ENCODE data around the gene JAZF1.

The JAZF1 gene

DNA sequence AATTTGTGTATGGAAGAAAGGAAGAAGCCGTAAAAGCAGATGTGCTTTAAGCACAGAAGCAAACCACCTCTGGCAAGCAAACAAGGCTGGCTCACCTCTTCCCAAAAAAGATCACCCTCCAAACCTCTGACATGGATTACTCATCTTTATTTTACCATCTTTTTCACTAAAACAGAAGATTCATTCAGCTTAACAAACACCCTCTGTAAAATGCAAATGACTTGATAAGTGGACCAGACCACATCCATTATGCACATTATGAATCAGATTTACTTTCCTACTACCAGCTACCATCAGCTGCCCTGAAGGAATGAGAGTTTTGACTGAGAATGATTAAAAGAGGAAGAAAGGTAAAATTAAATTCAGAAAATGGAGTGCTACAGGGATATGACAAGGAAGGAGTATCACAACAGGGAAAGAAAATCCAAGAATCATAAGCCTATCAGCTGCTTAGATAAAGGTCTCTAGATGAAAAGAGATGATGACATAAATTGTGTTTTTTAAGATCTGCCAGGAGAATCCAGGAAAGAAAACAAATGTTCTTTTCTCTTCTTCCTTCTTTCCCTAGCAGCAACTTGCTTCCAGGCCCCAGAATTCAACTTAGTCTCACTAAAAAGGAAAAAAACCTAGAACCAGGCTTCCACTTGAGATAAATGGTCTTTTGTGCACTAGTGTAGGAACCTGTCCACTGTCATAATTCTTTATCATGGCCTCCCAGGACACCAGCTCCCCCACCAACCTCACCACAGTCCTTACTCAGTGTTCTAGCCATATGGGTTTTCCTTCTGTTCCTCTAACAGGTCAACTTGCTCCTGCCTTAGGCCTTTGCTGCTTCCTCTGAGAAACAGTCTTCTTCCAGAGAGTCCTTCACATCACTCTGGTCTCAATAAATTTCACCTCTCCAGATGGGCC lies 47.4 kb downstream of the JAZF1 start:
- DNase-seq = no peak

DNA sequence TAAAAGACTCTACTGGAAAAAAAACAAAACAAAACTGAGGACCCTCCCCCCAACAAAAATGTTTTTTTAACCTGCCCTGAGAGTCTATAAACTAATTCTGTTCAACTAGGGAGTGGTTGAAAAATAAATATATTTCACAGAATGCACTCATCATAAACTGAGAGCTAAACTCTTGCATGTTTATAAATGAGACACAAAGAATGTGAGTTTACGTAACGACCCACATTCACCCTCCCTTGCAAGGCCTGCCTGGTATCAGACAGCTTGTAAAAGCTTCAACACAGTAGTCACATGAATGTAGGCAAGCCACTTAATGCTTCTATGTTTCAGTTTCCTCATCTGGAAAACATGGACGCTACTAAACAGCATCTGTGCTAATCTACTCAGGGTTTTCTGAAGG lies 50.3 kb downstream of the JAZF1 start:
- DNase-seq = no peak

DNA sequence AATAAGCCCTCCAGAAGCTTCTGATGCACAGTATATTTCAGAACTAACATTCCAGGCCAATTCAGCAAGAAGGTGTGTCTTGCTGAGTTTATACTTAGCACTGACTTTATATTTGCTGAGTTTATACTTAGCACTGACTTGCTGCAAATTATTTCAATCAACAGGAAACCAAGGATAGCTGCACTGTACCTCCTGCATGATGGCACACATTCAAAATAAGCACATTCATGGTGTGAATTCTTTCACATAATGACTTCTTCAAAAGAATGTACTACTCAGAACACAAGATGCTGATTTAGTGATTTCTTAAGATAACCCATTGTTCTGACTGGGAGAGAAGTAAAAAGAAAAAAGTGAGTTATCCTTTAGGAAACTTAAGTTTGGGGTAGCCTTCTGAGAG lies 52.0 kb downstream of the JAZF1 start:
- DNase-seq = no peak

DNA sequence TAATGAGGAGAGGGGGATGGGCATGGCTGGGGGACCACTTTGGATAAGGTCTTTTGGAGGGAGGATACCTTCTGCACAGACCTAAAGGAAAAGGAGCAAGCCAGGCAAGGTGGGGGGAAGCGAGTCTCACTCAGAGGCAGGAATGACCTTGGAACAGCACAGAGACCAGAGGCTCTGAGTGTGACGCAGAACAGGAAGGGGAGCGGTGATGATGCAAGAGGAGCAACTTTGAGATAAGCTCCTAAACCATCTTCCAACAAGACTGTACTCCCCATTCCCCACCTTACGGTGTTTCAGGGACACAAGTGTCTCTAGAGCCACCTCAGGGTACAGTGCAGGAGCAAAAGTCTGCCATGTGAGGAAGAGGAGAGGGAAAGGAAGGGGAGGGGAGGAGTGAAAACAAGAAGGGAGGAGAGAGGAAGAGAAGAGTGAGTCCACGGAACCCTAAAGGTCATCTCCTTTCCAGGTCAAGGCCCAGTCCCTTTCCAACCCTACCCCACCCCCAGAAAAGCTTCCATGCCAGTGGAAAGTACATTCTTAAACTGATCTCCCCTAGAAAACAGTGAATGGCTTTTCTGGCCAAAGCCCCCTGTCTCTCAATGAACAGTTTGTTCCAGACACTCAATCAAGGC lies 54.1 kb downstream of the JAZF1 start:
- DNase-seq = no peak

DNA sequence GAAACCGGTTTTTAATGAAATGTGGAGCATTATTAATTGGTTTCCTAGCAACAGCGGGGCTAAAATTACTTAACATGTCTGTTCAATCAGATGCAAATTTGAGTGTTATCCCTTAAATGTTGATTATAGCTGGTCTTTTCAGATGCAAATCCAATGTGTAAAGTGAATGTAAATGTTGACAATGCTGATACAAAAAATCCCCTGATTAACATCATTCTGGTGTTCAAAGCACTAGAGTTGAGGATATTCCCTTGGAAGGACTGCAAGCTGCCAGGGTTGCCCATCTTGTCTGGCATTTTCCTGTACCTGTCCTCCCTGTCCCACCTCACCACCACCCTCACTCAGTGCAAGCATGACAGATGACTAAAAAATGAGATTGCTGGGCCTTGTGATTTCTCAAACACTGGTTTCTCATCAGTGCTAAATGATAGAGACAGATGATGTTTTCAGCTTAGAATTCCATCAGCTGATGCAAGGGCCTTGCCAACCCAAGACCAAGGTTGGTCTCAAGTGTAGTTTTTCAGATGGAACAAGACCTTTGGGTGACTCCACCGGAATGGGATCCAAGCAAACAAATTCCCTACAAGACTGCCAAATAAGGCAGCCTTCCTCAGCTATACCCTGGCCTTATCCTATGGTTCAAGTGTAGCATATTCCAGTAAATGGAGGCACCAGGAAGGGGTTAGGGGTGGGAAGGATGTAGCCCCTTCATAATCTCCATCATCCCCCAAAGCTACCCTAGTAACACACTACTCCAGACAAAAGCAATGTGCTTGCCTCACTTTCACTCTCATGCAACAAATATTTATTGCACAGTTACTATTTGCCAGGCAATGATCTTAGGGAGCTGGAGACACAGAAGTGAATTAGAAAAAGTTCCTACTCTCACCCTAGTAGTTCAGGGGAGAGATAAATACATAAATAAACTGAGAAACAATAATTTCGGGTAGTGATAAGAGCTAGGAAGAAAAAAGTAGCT lies 54.9 kb downstream of the JAZF1 start:
- DNase-seq = no peak

DNA sequence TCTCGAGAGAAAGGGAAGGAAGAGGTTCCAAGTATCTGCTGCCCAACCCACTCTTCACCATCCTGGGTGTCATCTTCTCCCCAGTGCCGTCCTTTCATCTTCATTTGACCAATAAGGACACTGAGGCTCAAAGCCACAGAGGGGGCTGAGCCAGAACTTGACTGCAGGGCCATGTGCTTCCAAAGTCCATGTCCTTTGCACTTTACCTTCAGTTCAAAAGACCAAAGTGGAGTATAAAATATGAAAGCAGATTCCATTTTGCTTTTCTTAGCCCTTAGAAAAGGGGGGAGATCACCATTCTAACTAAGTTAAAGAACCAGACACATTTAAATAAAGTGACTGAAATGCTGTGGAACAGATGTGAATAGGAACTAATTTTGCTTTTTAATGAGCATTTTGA lies 56.2 kb downstream of the JAZF1 start:
- DNase-seq = no peak

DNA sequence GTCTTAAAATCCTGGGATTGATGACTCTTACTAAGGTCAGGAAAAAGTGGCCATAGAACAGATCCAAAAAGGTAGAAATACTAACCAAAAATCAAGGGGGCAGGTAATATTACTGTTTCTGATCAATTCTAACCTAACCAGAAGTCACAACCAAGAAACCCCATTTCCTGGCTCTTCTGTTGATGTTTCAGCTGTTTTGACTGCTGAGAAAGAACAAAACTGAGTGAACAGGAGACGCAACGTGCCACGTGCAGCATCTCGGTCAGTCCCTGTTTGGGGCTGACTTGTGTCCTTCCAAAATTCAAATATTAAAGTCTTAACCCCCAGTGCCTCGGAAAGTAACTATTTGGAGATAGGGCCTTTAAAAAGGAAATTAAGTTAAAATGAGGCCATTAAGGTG lies 56.8 kb downstream of the JAZF1 start:
- DNase-seq = peak; percentile 24

DNA sequence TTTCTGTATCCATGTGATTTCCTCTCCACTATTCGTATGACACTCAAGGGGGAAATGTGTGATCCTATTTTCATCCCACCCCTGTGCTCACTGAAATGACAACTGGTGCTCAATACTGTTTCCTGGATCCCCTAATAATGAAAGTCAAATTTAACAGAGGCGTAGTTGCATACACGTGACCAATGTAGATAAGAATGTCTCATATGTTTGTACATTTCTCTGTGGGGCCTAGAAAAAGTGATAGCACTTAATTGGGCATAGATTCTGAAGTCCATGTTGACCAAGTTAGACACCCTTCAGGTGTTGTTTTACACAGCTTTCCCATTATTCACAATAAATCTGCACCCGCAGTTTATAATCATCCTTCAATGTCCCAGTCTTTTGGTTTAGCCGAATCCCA lies 59.1 kb downstream of the JAZF1 start:
- DNase-seq = no peak

DNA sequence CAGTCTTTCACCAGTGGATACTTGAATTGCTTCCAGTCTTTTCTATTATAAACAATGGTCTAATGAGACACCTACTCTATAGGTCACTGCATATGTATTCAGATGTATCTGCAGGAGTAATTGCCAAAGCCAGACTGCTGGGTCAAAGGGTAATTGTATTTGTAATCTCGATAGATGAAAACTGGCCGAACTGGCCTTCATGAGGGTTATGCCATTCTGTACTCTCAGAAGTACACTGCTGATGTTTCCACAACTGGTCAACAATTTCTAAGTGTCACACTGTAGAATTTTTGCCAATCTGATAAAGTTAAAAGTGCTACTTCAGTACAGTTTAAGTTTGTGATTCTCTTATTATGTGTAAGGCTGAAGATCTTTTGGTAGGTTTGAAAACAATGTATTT lies 64.6 kb downstream of the JAZF1 start:
- no peak for DNase-seq

DNA sequence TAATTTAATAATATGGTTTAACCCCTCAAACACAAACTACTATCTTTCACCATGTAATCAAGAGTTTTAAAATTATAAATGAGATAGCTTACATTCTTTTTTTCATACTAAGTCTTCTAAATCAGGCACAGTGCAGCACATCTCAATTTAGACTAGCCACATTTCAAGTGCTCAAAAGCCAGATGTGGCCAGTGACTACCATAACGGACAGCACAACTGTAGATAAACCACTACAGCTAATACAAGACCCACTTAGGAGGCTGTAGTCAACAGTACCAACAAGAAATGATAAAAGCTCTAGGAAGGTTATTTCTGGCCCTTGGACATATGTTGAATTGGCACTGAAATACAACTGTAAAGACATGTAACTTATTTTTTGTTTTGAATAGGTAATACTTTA lies 65.3 kb downstream of the JAZF1 start:
- DNase-seq = no peak

DNA sequence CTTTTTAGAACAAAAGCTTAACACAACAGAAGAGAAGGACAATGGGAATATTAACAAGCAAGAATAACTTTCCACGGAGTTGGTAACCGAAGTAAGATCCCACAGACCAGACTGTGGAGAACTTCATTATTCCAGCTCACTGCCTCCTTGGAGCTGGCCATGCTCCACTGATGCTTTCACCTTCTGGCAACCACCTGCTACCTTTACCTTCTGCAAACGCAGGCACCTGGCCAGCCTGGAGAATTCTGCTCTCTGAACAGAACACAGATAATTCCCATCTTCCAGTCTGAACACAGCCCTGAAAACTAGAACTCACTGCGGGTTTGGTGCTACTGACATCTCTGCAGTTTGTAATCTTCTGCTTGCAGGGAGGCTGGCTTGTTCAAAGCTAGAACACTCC lies 66.5 kb downstream of the JAZF1 start:
- no peak for DNase-seq

DNA sequence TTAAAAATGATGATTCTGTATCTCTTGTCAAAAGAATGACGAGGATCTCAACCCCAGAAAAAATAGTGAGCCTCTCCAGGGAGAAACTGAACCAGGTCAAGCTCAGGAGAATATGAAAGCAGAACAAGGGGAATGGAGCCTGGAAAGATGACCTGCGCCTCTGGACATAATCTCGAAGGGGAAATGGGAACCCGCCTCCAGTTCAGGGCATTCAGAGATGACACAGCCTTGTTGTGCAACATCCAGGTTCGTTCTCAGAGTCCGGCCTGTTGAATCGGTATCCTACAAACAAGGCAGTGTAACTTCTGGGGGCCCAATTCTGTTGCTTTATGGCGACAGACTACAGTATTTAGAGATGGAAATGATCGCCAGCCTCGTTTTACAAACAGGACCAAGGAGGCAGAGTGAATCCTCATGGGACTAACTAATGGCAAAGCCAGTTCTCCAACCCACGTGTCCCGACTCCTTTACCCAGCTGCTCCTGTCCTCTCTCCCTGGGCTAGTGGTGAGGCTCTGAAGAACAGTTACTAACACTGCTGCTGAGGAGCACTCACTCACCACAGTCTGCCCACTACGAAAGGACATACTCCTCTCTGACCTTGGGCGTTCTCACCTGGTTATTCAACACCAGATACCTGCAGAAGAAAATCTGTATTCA lies 67.6 kb downstream of the JAZF1 start:
- DNase-seq = no peak

DNA sequence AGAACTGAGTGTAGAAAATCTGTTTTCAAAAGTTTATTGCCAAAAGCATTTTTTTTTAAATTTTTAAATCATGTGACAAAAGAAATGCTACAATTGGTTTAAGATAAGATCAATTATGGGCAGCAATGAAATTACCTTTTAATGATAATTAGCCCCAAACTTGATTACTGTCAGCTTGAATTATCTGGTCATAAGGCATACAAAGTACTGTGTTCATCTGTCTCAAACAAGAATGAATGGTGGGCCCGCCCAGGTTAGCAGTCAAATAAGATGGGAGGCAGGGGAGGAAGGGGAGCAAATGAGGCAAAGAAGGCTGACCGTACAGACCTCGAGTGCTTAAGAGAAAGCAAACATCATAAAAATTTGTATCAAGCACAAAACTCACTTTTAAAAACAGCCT lies 68.1 kb downstream of the JAZF1 start:
- DNase-seq = no peak

DNA sequence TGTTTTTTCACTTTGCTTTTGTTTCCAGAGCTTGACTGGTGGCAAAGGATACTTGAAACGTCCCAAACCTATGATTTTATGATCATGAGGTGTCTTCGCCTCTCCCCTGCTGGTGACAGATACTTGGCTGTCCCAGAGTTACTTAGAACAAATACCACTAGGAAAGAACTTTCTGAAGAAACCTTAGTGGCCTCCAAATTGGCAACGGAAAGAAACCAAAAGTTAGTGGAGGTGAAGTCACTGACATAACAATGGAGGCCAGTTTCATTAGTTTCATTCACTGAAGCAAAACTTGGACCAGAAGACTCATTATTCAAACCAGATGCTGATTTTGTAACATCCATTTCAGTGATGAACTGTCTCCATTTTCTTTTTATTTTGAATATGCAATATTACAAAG lies 68.6 kb downstream of the JAZF1 start:
- no peak for DNase-seq

DNA sequence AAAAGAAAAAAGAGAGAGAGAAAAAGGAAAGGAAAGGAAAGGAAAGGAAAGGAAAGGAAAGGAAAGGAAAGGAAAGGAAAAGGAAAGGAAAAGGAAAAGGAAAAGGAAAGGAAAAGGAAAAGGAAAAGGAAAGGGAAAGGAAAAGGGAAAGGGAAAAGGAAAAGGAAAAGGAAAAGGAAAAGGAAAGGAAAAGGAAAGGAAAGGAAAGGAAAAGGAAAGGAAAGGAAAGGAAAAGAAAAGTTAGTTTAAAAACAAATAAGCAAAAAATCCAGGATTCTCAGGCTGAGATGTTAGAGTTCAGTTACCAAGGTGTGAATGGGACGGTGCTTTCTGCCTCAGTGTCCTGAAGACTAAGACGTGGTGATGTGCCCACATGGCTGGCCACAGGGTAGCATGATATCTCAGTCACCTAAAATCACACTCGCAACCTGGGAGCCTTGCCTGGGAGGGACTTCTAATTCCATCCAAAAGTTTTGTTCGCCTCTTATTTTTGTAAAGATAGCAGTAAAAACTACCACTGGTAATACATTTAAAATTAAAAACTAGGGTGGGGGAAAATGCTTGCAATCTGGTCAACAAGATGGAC lies 70.1 kb downstream of the JAZF1 start:
- no peak for DNase-seq

DNA sequence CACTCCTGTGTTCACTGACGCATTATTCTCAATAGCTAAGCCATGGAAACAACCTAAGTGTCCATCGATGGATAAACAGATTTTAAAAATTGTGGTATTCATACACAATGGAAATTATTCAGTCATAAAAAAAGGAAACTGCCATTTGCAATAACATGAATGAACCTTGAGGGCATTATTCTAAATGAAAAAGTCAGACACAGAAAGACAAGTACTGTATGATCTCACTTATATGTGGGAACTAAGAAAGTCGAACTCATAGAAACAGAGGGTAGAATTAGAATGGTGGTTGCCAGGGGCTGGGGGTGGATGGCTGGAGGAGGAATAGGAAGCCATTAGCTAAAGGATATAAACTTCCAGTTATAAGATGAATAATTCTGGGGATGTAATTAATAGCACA lies 71.8 kb downstream of the JAZF1 start:
- DNase-seq = no peak

DNA sequence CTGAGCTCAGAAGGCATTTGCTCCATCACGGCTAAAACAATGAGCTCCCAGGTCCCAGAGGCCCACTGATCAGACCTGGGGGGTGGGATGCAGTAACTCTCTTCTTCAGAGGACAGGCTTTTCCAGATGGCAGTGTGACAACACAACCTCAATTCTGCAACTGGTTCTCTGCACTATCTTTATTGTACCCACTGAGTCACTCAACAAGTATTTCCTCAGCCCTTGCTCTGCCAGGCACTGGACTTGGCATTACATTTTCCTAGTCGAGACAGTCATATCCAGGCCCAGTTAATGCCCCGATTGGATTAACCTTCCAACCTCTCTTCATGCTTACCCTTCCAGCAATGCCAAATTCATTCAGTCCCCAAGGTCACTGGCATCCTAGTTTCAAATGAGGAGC lies 72.6 kb downstream of the JAZF1 start:
- no peak for DNase-seq

DNA sequence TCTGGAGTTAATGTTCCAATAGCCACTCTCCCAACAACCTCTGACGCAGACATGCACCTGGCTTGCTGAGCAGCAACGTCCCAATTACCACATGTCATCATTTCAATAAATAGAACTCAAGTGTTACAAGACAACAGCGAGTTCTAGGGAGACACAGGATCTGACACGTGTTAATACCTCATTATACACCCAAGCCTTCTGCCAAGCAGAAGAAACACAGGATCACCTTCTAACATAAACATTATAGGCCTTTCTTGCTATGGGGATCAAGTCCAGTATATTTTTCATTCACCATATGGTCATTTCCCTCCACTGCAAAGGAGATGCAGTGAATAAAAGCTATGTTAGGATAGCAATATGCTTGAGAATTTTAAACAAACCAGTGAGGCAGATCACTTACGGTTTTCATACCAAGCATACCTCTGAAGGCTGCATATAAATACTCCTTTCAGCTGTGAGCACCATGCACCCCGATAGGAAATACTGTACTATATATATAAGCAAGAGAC lies 74.2 kb downstream of the JAZF1 start:
- DNase-seq = no peak

DNA sequence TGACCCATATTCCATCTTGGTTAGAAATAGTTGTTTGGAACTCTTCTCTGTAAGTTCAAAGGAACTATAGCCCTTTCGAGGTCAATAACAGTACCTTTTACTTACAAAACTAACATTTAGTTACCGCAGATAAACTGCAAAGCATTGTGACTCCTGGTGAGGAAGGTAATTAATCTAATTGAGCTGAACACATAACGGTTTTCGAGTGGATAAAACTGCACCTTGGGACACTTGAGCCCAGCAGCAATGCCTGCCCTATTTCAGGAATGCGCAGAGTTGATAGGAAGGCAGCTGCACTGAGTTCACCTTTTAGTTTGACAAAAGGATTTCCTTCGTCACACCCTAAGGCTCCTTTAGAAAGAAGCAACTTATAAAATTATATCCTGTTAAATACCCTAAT lies 75.4 kb downstream of the JAZF1 start:
- DNase-seq = no peak

DNA sequence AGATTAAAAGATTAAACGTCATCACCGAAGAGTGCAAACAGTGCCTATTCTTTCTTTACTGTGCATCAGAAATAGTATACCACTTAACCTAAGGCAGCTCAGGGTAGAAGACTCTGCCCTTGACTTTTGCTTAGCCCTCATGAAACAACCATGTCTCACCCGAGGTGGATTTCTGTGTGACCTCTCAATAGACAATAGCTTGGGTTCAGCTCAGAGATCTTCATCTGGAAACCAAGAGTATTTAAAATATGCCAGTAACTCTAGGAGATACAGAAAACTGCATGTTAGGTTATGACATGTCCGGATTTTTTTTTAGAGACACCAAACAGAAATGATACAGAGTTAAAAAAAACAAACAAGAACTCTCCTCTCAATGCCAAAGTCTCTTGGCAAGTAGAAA lies 75.8 kb downstream of the JAZF1 start:
- DNase-seq = no peak

DNA sequence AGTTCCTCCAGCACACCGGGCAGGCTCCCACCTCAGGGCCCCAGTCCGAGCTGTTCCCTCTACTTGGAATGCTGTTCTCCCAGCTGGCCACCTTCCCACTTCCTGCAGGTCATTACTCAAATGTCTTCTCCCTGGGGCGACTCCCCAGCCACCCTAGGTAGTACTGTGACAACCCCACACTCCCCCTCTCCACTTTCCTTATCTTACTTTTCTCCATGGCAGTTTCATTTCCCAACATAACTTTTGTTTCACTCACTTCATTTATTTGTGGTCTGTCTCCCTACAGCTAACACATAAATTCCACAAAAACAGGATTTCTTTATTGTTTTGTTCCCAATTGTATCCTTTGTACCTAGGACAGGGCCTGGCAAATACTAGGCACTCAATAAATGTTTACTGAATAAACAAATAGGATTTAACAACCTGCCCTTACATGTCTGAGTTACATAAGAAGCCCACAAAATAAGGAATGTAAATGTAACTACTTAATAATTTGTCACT lies 76.5 kb downstream of the JAZF1 start:
- DNase-seq = no peak

DNA sequence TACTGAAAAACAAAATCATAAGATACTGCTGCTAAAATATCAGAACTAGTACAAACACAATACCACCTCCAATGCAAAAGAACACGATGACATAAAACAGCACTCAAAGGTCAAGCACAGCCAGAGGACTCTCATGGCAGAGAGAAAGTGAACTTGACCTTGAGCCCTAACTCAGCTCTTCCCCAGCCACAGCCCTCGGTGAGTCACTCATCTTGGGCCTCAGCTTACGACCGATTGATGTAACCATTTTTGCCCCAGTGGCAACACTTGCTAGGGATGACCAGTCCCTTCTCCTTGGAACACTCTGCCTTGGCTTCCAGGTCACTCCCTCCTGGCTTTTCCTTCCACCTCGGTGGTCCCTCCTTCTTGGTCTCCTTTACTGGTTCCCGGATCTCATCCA lies 77.8 kb downstream of the JAZF1 start:
- no peak for DNase-seq

Data from stimulated activated CD4-positive, alpha-beta T cell treated with anti-CD3 and anti-CD28 coated beads, Interleukin-15, amount 100 ng/mL, for 24 hours (primary cell).